ENCODE results near the gene ZNF480. TPM values are rescaled to one million over a fixed set of nuclear protein-coding genes. Genes with fewer than 3 reads are reported as not detected.

Gene ZNF480
- total RNA-seq, 2 donors from 2014 or later, result 6.3 to 8.6 TPM

DNA sequence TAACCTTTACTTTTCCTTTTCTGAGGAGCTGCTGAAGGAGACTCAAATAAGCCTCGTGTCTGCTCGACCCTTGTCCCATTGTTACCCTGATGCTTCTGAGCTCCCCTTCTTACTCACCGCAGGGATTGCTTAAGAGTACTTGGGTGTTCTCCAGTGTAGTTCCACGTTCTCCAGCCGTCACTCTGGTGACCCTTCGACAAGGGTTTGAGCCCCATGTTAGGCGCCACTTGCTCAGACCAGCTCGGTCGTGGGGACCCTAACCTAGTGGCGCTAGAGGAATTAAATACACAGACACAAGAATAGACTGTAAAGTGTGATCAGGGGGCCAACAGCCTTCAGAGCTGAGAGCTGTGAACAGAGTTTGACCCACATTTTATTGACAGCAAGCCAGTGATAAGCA lies 10.3 kb downstream of the ZNF480 start:
- H3K36me3 ChIP-seq (replicated peaks in 1 of 2; ENCODE audit: insufficient read depth in 1 of 2, low read depth in 2 of 2), result peaks cover 2 to 9% of the 10 kb centered on the region in 2 donors
- no peak for TF ChIP-seq POLR2A (IDR thresholded peaks at IDR 0.05)
- TF ChIP-seq, protein P1, sequence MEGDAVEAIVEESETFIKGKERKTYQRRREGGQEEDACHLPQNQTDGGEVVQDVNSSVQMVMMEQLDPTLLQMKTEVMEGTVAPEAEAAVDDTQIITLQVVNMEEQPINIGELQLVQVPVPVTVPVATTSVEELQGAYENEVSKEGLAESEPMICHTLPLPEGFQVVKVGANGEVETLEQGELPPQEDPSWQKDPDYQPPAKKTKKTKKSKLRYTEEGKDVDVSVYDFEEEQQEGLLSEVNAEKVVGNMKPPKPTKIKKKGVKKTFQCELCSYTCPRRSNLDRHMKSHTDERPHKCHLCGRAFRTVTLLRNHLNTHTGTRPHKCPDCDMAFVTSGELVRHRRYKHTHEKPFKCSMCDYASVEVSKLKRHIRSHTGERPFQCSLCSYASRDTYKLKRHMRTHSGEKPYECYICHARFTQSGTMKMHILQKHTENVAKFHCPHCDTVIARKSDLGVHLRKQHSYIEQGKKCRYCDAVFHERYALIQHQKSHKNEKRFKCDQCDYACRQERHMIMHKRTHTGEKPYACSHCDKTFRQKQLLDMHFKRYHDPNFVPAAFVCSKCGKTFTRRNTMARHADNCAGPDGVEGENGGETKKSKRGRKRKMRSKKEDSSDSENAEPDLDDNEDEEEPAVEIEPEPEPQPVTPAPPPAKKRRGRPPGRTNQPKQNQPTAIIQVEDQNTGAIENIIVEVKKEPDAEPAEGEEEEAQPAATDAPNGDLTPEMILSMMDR (IDR thresholded peaks at IDR 0.05), result no peak

DNA sequence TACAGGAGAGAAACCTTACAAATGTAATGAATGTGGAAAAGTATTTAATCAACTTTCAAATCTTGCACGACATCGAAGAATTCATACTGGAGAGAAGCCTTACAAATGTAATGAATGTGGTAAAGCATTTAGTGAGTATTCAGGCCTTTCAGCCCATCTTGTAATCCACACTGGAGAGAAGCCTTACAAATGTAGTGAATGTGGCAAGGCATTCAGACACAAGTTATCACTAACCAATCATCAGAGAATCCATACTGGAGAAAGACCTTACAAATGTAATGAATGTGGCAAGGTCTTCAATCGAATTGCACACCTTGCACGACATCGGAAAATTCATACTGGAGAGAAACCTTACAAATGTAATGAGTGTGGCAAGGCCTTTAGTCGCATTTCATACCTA lies 25.5 kb downstream of the ZNF480 start:
- Histone ChIP-seq H3K4me1 (no peaks in the 10 kb centered on the region), H3K27ac (no peak overlapping the region), H3K9me3 (peaks cover 0 to 96% (median 9%) of the 10 kb centered on the region in 3 donors), H3K27me3 (no peaks in the 10 kb centered on the region), H3K4me3 (no peak overlapping the region), H3K36me3 (replicated peaks in 1 of 2; ENCODE audit: insufficient read depth in 1 of 2, low read depth in 2 of 2) (peaks cover 27 to 44% of the 10 kb centered on the region in 2 donors)
- ATAC-seq, result no peak
- intact Hi-C loops (cut with DNase I), result no loop called here
- no peak for TF ChIP-seq POLR2A (IDR thresholded peaks at IDR 0.05)
- TF ChIP-seq, protein P1 (IDR thresholded peaks at IDR 0.05), result no peak
- 94 to 97% methylated on average over 6 of the region's 6 CpGs for WGBS, 2 donors
- no peak for DNase-seq

More for the DNA sequence above, 10.3 kb downstream of the ZNF480 start:
- Histone ChIP-seq H3K4me1 (no peaks in the 10 kb centered on the region), H3K27ac (no peak overlapping the region), H3K27me3 (no peaks in the 10 kb centered on the region), H3K4me3 (no peak overlapping the region), H3K9me3 (peaks cover 0 to 54% (median 3%) of the 10 kb centered on the region in 3 donors)
- 91 to 95% methylated on average over 10 of the region's 10 CpGs for WGBS, 2 donors
- ATAC-seq (no peak), DNase-seq (no peak)
- intact Hi-C loops (cut with DNase I), result no loop called here

DNA sequence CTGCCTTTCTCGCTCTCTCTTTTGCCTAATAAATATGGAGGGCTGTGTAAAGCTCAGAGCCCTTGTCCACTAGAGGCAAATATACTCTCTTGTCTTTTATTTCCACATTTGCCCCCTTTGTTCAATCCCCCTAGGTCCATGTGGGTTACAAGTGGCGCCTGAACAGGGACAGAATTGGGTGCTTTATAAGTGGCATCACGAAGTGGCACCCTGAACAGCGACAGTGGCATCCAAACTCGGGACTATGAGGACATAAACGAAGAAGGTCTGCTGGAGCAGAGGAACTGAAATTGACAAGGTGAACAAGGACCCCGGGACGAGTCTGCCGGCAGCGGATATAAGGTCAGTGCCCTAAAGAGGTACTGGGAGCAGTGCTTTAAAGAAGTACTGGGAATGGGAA lies 34.8 kb downstream of the ZNF480 start:
- WGBS, 2 donors, result 81 to 83% methylated on average over 10 of the region's 10 CpGs

DNA sequence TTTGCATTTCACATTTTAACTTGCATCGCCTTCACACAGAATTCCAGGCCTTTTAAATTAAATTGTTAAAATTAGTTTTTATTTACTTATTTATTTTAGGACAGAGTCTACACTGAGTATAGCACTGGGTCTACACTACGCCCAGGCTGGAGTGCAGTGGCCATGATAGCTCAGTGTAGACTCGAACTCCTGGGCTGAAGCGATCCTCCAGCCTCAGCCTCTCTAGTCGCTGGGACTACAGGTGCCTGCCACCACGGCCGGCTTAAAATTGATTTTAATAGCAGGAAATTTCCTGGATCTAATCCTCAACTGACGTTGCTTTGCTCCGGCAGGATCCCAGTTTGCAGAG lies 38.8 kb downstream of the ZNF480 start:
- DNase-seq (no peak), ATAC-seq (no peak)
- H3K27me3 ChIP-seq, result no peaks in the 10 kb centered on the region
- peak overlapping the region in 3 of 4 donors; percentile 32 to 77 (median 69) for H3K27ac ChIP-seq
- intact Hi-C loops (cut with DNase I), result no loop called here
- TF ChIP-seq POLR2A (IDR thresholded peaks at IDR 0.05), result no peak
- TF ChIP-seq, protein P1 (IDR thresholded peaks at IDR 0.05), result no peak
- peak overlapping the region in 1 of 2 donors; percentile 55 for H3K4me3 ChIP-seq
- H3K4me1 ChIP-seq, result peaks cover 6% of the 10 kb centered on the region
- no peaks in the 10 kb centered on the region for H3K36me3 ChIP-seq (replicated peaks in 1 of 2; ENCODE audit: insufficient read depth in 1 of 2, low read depth in 2 of 2)
- 41 to 51% methylated on average over 9 of the region's 9 CpGs for WGBS, 2 donors
- peaks cover 0 to 24% (median 0%) of the 10 kb centered on the region in 3 donors for H3K9me3 ChIP-seq

More for the DNA sequence above, 34.8 kb downstream of the ZNF480 start:
- TF ChIP-seq, protein P1 (IDR thresholded peaks at IDR 0.05), result no peak
- TF ChIP-seq POLR2A (IDR thresholded peaks at IDR 0.05), result no peak
- H3K9me3 ChIP-seq, result peaks cover 0 to 52% (median 2%) of the 10 kb centered on the region in 3 donors
- DNase-seq, result no peak
- H3K27me3 ChIP-seq, result no peaks in the 10 kb centered on the region
- intact Hi-C loops (cut with DNase I), result no loop called here
- H3K4me1 ChIP-seq, result peaks cover 2% of the 10 kb centered on the region
- H3K4me3 ChIP-seq, result no peak overlapping the region
- H3K27ac ChIP-seq, result no peak overlapping the region
- H3K36me3 ChIP-seq (replicated peaks in 1 of 2; ENCODE audit: insufficient read depth in 1 of 2, low read depth in 2 of 2), result no peaks in the 10 kb centered on the region
- ATAC-seq, result no peak

DNA sequence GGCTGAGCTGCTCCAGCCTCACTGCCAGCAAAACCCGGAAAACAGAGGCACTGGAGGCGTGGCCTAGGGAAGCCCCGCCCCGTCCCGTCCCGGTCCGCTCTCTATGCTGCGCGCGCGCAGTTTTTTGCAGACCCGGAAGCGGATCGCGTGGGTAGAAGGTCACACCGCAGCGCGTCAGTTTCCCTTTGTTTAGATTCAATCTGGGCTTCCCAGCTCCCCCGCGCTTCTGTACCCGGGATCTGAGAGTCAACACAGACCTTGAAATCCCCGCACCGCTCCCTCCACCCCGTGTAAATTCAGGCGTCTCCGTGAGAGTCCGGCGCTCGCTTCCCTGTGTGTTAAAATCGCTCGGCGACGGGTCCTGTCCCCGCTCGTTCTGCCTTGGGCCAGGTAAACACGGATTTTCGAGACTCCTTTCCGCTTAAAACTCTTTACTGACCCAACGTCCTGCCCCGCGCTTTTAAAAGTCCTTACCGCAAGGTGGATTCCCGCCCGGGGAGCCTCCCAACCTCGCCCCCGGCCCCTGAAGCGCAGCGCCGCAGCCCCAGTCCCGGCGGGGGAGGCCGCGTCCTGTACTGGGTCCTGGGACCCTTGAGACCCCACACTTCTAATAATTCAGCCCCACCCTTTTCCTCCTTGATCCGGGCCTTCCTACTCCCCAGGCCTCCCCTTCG lies 39.3 kb downstream of the ZNF480 start, which contains the start of gene ZNF610:
TSS of gene ZNF610 (plus strand) at position 127 of the 674 bp plus-strand sequence. CDS start 12,930 bp downstream, outside the sequence.
- H3K36me3 ChIP-seq (replicated peaks in 1 of 2; ENCODE audit: insufficient read depth in 1 of 2, low read depth in 2 of 2), result no peaks in the 10 kb centered on the region
- DNase-seq, result peak; percentile 82 to 89 (median 85)
- 1% methylated on average over 25 to 55 of the region's 55 CpGs for WGBS, 2 donors
- H3K4me3 ChIP-seq, result peak within 1 kb of the TSS; percentile 25 to 55
- TF ChIP-seq, protein P1 (IDR thresholded peaks at IDR 0.05), result no peak
- peak; percentile 35 to 77 (median 69) for TF ChIP-seq POLR2A (IDR thresholded peaks at IDR 0.05)
- ATAC-seq, result peak; percentile 96
- peaks cover 6% of the 10 kb centered on the region for H3K4me1 ChIP-seq
- intact Hi-C loops (cut with DNase I), result no loop called here
- peaks cover 0 to 19% (median 0%) of the 10 kb centered on the region in 3 donors for H3K9me3 ChIP-seq
- no peaks in the 10 kb centered on the region for H3K27me3 ChIP-seq
- H3K27ac ChIP-seq, result peak within 1 kb of the TSS in 3 of 4 donors; percentile 32 to 77 (median 69)

All from body of pancreas (tissue), 4 donors.